GM12874 (cell line): Measurements from ENCODE around the gene KDM1A.
A peak's percentile ranks its signal among the peaks of the same experiment; 100 is the strongest.

Experiments used
- CTCF ChIP-seq: IDR thresholded peaks from 2 replicates; pipeline ENCODE4 v1.5.1; 2011; ENCODE audit warnings: low read depth, mild to moderate bottlenecking, control low read depth, low read length, moderate library complexity; ENCODE audit not compliant: insufficient read depth

KDM1A gene

DNA sequence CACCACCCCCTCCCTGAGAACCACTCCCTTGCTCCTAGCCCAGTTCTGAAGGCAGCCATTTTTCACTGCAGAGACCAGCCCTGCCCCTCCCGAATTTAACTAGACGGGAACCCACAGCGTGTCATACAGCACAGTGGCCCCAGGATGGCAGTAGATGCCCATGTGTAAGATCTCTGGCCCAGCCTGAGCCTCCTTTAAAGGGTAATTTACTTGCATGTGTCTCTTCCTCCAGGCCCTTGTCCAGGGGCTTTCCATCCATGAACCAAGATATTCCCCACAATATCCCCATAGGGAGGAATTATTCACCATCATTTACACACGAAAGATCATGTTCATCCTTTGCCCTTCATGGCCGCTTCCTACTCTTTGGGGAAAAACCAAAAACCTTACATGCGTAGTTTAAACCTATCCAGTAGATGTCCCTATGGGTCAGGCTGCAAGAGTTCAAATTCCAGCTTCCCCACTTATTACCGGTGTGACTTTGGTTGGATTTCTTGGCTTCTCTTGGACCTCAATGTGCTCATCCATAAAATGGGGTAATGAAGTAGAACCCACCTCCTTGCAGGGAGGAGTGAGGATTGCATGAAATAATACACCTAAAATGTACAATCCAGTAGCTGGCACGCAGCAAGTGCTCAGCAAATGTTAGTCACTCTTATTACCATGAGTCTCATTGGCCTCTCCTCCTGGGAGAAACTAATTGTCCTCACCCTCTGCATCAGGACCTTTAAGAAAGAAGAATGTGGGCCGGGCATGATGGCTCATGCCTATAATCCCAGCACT is 42.6 kb upstream of the KDM1A start:
- peak; percentile 83 for TF ChIP-seq CTCF

DNA sequence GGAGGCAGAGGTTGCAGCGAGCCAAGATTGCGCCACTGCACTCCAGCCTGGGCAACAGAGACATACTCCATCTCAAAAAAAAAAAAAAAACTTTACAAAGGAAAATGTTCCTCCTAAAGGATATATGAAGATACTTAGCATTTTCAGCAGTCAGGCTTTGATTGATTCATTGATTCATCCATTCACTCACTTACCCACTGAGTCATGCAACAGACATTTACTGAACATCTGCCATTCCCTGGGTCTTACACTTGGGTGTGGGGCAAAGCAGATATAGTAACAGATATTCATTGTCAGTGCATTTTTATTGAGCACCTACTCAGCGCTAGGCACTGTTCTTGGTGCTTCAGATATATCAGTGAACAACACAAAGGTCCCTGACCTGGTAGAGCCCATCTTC is 41.0 kb upstream of the KDM1A start:
- no peak for TF ChIP-seq CTCF

GRCh38 chr1:22983944-22984343 is 35.3 kb upstream of the KDM1A start:
- TF ChIP-seq CTCF, result no peak

DNA sequence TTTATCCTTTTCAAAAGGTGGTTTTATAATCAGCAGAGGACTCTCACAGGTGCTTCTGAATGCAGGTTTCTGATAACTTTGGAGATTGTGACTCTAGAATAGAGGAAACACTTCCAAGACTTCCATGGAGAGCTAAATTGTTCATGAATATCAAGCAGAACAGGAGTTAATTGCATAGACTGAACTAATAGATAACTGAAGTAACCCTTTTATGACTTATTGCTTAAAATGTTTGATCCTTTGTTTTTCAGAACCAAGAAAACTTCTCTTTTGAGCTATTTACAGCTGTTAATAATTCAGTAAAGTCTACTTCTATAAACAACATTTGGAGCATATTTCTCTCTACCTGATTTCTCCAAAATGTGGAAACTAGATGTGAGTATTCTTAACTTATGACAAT is 23.5 kb upstream of the KDM1A start:
- no peak for TF ChIP-seq CTCF

GRCh38 chr1:23004112-23004511 is 15.2 kb upstream of the KDM1A start:
- no peak for TF ChIP-seq CTCF

GRCh38 chr1:23007106-23007505 is 12.2 kb upstream of the KDM1A start:
- TF ChIP-seq CTCF, result no peak

DNA sequence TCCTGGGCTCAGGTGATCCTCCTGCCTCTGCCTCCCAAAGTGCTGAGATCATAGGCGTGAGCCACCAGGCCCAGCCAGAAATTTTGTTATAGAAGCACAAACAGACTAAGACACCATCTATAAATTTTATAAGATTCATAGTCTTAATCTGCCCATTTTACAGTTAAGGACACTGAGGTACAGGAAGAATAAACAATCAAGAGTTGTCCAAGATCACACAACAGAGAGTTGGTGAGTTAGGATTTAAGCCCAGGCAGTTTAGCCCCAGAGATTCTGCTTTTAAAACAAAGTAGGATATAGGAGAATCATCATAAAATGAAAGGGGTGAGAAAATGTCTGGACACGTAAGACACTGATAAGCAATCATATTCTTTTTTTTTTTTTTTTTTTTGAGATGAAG is 10.4 kb upstream of the KDM1A start:
- TF ChIP-seq CTCF, result no peak
